HG02610 (cell line): ENCODE measurements around the gene KDM6A.
"Not testable (repeated sequence)": the region's sequence is repeated elsewhere in the genome, so short reads cannot be mapped to it uniquely, and the experiment has no call there.

Experiments
- ATAC-seq: cut with Tn5 transposase; IDR thresholded peaks from one replicate; pipeline ENCODE4 v1.9.1; 2021; ENCODE audit warnings: mild to moderate bottlenecking, moderate library complexity; ENCODE audit not compliant: unreplicated experiment

Gene KDM6A

GRCh38 chrX:45068569-45068968 is 195.6 kb downstream of the KDM6A start:
- no peak for ATAC-seq

- peak; percentile 59 for ATAC-seq
Measured at GRCh38 chrX:45070116-45071007, 197.4 kb downstream of the KDM6A start.

GRCh38 chrX:45073011-45073410 is 200.0 kb downstream of the KDM6A start:
- not testable (repeated sequence) for ATAC-seq

- peak; percentile 85 for ATAC-seq
Measured at GRCh38 chrX:45077748-45078424, 204.9 kb downstream of the KDM6A start.

GRCh38 chrX:45083314-45083713 is 210.3 kb downstream of the KDM6A start:
- no peak for ATAC-seq

GRCh38 chrX:45110494-45110893 is 237.5 kb downstream of the KDM6A start:
- ATAC-seq = no peak

- ATAC-seq = no peak
Measured at GRCh38 chrX:45126158-45126557, 253.2 kb downstream of the KDM6A start.

- no peak for ATAC-seq
Measured at GRCh38 chrX:45128896-45129454, 256.0 kb downstream of the KDM6A start.

GRCh38 chrX:45133465-45133864 is 260.5 kb downstream of the KDM6A start:
- ATAC-seq = no peak

- no peak for ATAC-seq
Measured at GRCh38 chrX:45134315-45134731, 261.3 kb downstream of the KDM6A start.

- ATAC-seq = no peak
Measured at GRCh38 chrX:45134775-45135174, 261.8 kb downstream of the KDM6A start.

- not testable (repeated sequence) for ATAC-seq
Measured at GRCh38 chrX:45135391-45136075, 262.5 kb downstream of the KDM6A start.

GRCh38 chrX:45137531-45137930 is 264.5 kb downstream of the KDM6A start:
- no peak for ATAC-seq

GRCh38 chrX:45138525-45138924 is 265.5 kb downstream of the KDM6A start:
- ATAC-seq = no peak

- ATAC-seq = no peak
Measured at GRCh38 chrX:45140812-45141211, 267.8 kb downstream of the KDM6A start.

- no peak for ATAC-seq
Measured at GRCh38 chrX:45142185-45142584, 269.2 kb downstream of the KDM6A start.

- ATAC-seq = no peak
Measured at GRCh38 chrX:45143455-45143854, 270.5 kb downstream of the KDM6A start.

- ATAC-seq = no peak
Measured at GRCh38 chrX:45145492-45146215, 272.7 kb downstream of the KDM6A start.

- no peak for ATAC-seq
Measured at GRCh38 chrX:45150821-45151220, 277.8 kb downstream of the KDM6A start.

GRCh38 chrX:45154033-45154360 is 281.0 kb downstream of the KDM6A start:
- ATAC-seq = no peak

GRCh38 chrX:45154462-45154861 is 281.5 kb downstream of the KDM6A start:
- no peak for ATAC-seq
